ENCODE data around the gene ABI2. TPM values are rescaled to one million over a fixed set of nuclear protein-coding genes. Genes with fewer than 3 reads are reported as not detected.

Gene ABI2
- total RNA-seq, 4 donors from 2014 or later: 6.2 to 17.0 (median 12.9) TPM

- no peak for TF ChIP-seq CTCF (IDR thresholded peaks at IDR 0.05 in 4 of 5, conservative IDR thresholded peaks at IDR 0.05 in 1 of 5)
- TF ChIP-seq POLR2A (IDR thresholded peaks at IDR 0.05): no peak
- H3K4me1 ChIP-seq: peaks cover 0 to 8% of the 10 kb centered on the region in 2 donors
- no peak overlapping the region for H3K4me3 ChIP-seq
- no peaks in the 10 kb centered on the region for H3K27me3 ChIP-seq
- DNase-seq (no peak), ATAC-seq (no peak)
- in situ Hi-C loops (cut with MboI; ENCODE audit: low sequenced_read_pairs in 4 of 4) (loop anchor here (10.0 to 25.0 kb wide), 5 partner anchors 165 to 425 kb away; no protein-coding TSS in a partner anchor), intact Hi-C loops (cut with DNase I; ENCODE audit: low total_unique reads) (no loop called here)
- no peak overlapping the region for H3K27ac ChIP-seq
- peaks cover 0 to 20% of the 10 kb centered on the region in 2 donors for H3K36me3 ChIP-seq
- H3K9me3 ChIP-seq: no peaks in the 10 kb centered on the region
Observed at GRCh38 chr2:203489531-203489930, 161.3 kb downstream of the ABI2 start.

DNA sequence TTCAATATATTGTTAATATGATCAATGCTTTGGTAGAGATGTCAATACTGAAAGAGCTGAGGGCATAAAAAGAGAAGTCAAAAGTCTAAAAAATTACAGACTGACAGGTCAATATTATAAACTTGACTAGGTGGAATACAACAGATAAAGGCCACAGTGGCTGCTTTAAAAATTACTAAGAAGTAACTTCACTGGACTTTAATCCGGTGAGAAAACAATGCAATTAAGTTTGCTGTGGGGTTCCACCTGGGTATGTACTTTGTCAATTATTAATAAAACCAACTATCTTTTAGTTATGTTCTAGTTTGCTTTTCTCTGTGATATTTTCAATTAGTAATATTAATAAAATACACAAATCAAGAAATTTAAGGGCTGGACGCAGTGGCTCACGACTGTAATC is 162.2 kb downstream of the ABI2 start:
- Histone ChIP-seq H3K9me3 (no peaks in the 10 kb centered on the region), H3K36me3 (peaks cover 0 to 20% of the 10 kb centered on the region in 2 donors), H3K27me3 (no peaks in the 10 kb centered on the region), H3K4me3 (no peak overlapping the region), H3K27ac (no peak overlapping the region), H3K4me1 (peaks cover 0 to 7% of the 10 kb centered on the region in 2 donors)
- intact Hi-C loops (cut with DNase I; ENCODE audit: low total_unique reads): no loop called here
- DNase-seq (no peak), ATAC-seq (no peak)
- in situ Hi-C loops (cut with MboI; ENCODE audit: low sequenced_read_pairs in 4 of 4): loop anchor here in 3 of 4 donors (10.0 to 25.0 kb wide), 4 partner anchors 314 to 422 kb away; no protein-coding TSS in a partner anchor
- no peak for TF ChIP-seq CTCF (IDR thresholded peaks at IDR 0.05 in 4 of 5, conservative IDR thresholded peaks at IDR 0.05 in 1 of 5)
- TF ChIP-seq POLR2A (IDR thresholded peaks at IDR 0.05): no peak

DNA sequence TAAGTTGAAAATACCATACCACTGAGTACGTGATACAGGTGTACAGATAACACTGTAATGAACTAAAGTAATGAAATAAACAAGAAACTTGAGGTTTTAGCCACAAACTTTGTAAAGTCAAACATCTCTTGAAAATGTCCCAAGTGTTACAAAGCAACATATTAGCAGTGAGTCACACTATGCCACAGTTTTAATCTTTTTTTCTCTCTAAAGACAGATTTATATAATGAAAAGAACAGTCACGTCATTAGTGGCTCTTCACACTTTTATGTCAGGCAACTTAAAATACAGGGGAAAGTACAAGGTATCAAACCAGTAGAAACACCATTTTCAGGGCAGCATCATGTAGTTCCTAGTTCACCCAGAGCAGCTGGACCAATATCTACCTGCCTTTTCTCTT is 164.8 kb downstream of the ABI2 start:
- H3K9me3 ChIP-seq: no peaks in the 10 kb centered on the region
- intact Hi-C loops (cut with DNase I; ENCODE audit: low total_unique reads) (no loop called here), in situ Hi-C loops (cut with MboI; ENCODE audit: low sequenced_read_pairs in 4 of 4) (loop anchor here in 3 of 4 donors (10.0 to 25.0 kb wide), 4 partner anchors 312 to 419 kb away; no protein-coding TSS in a partner anchor)
- H3K4me3 ChIP-seq: no peak overlapping the region
- DNase-seq: no peak
- H3K27me3 ChIP-seq: no peaks in the 10 kb centered on the region
- peaks cover 0 to 16% of the 10 kb centered on the region in 2 donors for H3K36me3 ChIP-seq
- H3K4me1 ChIP-seq: peaks cover 0 to 9% of the 10 kb centered on the region in 2 donors
- no peak for ATAC-seq
- no peak overlapping the region for H3K27ac ChIP-seq
- no peak for TF ChIP-seq POLR2A (IDR thresholded peaks at IDR 0.05)
- no peak for TF ChIP-seq CTCF (IDR thresholded peaks at IDR 0.05 in 4 of 5, conservative IDR thresholded peaks at IDR 0.05 in 1 of 5)

Other genes starting within 250 kb of the ABI2 start
- 10 to 100 TPM; 12.4 to 24.4 (median 17.7) TPM for gene CYP20A1, start 89.4 kb upstream of the ABI2 start, total RNA-seq
- 10 to 100 TPM; 17.6 to 29.7 (median 21.7) TPM for gene RAPH1, start 206.9 kb downstream of the ABI2 start, total RNA-seq

Measured in gastrocnemius medialis (tissue), 4 donors.